Measurements from ENCODE around the gene CSDE1.

- TF ChIP-seq POLR2A (IDR thresholded peaks at IDR 0.05; ENCODE audit: low read length) (no peak), GATA1 (IDR thresholded peaks at IDR 0.05; ENCODE audit: low read depth, low read length) (no peak)
Observed at GRCh38 chr1:114782476-114782875, 24.7 kb upstream of the CSDE1 start.

Data from erythroblast (primary cell).